SK-N-MC (cell line): ENCODE measurements around the gene HLF.

ENCODE experiments used
- EZH2 ChIP-seq: fragments of 200-600 bp; sonication (generic); IDR thresholded peaks from one replicate; pipeline ENCODE4 v1.6.1; 2017; ENCODE audit warnings: antibody characterized with exemption
- FOXP2 ChIP-seq: optimal IDR thresholded peaks from 2 replicates; pipeline ENCODE3; 2011; ENCODE audit warnings: mild to moderate bottlenecking, moderate library complexity; ENCODE audit not compliant: insufficient read depth; ENCODE audit errors: extremely low read length, control extremely low read depth
- POLR2AphosphoS5 ChIP-seq: IDR thresholded peaks from 2 replicates; pipeline ENCODE4 v1.6.1; 2012; ENCODE audit warnings: mild to moderate bottlenecking, low read depth, low read length, borderline replicate concordance

- TF ChIP-seq EZH2 (no peak), POLR2AphosphoS5 (no peak), FOXP2 (no peak)
Measured at GRCh38 chr17:55267777-55268648, 3.3 kb downstream of the HLF start.
